OCI-LY1 (cell line): Measurements from ENCODE around the gene SLC10A4.

Experiments used
- EZH2 ChIP-seq: fragments of 200-600 bp; sonication (generic), shearing (Covaris generic); IDR thresholded peaks from 2 replicates; pipeline ENCODE4 v1.8.0; 2017; ENCODE audit warnings: borderline replicate concordance, mixed run types, mild to moderate bottlenecking, antibody characterized with exemption, low read length, moderate library complexity, mixed read lengths
- TF ChIP-seq, protein P1 (sequence below): fragments of 200-600 bp; sonication (generic), shearing (Covaris generic); IDR thresholded peaks from 2 replicates; pipeline ENCODE4 v1.5.1; 2017; ENCODE audit warnings: mild to moderate bottlenecking, antibody characterized with exemption, low read length, moderate library complexity, mixed read lengths

GRCh38 chr4:48499551-48500066 lies 16.5 kb downstream of the SLC10A4 start:
- TF ChIP-seq, protein P1, sequence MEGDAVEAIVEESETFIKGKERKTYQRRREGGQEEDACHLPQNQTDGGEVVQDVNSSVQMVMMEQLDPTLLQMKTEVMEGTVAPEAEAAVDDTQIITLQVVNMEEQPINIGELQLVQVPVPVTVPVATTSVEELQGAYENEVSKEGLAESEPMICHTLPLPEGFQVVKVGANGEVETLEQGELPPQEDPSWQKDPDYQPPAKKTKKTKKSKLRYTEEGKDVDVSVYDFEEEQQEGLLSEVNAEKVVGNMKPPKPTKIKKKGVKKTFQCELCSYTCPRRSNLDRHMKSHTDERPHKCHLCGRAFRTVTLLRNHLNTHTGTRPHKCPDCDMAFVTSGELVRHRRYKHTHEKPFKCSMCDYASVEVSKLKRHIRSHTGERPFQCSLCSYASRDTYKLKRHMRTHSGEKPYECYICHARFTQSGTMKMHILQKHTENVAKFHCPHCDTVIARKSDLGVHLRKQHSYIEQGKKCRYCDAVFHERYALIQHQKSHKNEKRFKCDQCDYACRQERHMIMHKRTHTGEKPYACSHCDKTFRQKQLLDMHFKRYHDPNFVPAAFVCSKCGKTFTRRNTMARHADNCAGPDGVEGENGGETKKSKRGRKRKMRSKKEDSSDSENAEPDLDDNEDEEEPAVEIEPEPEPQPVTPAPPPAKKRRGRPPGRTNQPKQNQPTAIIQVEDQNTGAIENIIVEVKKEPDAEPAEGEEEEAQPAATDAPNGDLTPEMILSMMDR: no peak
- TF ChIP-seq EZH2: no peak
